C1 segment of cervical spinal cord (tissue), 14 donors: ENCODE results near the gene UBR4.

Experiments
- DNase-seq, 14 donors: peaks; one replicate each; lab custom pipeline; 2025; lab: John Stamatoyannopoulos, UW

UBR4 gene

DNA sequence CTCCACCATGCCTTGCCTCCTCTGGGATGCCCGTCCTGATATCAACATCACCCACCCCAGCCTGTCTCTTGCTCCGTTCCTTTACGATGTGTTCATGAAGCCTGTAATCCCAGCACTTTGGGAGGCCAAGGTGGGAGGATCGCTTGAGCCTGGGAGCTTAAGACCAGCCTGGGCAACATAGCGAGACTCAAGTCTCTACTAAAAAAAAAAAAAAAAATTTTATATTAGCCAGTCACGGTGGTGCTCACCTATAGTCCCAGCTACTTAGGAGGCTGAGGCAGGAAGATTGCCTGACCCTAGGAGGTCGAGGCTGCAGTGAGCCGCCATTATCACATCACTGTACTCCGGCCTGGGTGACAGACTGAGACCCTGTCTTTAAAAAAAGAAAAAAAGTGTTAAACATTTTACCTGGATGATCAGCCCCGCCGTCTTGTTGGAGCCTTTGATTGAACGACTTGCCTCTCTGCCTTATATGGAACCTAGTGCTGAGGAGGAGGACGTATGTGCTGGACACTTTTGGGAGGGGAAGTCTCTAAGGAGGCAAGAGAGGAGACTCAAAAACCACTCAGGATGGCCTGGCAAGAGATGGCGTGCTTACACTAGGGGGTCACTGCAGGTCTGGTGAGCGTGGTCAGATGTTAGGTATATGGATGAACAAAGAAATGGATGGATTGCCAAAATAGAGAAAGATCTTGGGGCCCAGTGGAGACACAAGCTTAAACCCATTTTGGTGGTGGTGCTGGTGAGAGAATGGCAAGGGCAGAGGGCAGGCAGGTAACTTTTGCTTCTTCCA is 173.1 kb downstream of the UBR4 start:
- DNase-seq, result no peak

DNA sequence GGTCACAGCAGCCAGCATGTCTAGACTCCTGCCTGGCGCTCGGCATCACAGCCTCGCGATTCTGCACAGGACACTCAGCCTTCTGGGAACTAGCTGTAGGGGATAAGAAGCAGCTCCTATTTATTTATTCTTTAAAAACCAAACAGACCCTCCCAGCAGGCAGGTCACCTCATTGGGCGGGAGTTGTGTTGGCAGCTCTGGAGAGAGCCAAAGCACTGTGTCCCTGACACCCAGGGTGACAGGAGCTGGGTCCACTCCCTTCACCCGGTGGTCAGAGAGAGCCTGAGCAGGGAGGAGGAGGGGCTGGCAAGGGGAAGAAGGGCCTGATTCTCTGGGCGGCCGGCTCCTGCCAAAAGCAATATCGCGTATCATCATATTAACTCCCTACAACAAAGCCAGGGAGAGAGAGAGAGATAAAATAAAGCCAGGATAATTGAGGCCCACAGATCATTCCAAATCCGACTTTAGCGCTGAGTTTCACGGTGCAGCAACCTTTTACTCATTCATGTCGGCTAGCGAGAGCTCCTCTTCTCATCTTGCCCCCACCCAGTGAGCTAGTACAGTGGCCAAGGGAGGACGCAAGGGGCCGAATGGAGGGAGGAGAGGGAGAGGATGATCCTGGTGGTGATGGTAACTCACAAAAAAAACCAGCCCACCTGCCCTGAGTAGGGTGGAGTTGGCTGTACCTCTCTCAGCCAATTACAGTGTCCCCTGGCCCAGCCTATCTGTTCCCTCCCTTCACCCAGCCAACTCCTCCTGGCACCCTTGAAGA is 173.8 kb downstream of the UBR4 start:
- peak in 1 of 14 donors; percentile 33 for DNase-seq

DNA sequence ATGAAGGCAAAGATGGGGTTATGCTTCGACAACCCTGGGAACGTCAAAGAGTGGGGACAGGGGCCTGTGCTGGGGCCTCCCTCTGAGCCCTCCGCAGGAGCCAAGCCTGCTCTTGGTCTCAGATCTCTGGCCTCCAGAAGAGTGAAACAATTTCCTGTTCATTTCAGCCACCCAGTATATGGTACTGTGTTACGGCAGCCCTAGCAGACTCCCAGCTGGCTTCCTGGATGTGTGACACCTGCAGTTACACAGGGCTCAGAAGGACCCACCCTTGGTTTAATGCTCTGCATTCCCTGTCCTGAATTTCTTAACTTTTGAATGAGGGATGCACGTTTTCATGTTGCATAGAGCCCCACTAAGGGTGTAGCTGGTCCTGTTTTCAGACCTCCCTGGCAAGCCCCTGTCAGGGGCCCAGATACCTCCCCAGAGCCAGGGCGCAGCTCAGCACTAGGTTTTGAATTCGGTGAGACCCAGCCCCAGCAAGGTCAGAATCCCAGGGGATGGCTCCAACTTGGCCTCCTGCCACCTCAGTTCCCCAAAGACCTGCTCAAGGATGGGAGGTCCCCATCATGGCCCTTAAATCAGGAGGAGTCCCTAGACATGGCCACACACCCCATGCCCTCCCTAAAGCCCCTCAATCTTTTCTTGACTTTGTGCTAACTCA is 174.6 kb downstream of the UBR4 start:
- DNase-seq, result no peak

DNA sequence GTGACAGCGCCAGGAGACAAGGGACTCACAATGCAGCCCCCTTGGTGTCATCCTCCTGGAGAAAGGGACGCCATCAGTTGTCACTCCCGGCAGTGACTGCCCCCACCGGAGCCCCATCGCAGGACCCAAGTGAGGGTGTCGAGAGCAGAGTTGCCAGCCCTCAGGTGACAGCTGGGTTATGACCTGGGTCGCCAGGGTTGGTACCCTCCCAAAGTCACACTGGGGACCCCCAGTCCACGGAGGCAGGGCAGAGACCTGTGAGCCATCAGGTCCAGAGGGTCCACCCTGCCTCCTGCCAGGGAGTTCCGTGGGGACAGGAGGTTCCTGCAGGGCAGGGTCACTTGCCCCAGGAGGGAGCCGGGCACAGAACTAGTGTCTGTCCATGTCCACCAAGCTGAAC is 175.3 kb downstream of the UBR4 start:
- DNase-seq, result no peak

DNA sequence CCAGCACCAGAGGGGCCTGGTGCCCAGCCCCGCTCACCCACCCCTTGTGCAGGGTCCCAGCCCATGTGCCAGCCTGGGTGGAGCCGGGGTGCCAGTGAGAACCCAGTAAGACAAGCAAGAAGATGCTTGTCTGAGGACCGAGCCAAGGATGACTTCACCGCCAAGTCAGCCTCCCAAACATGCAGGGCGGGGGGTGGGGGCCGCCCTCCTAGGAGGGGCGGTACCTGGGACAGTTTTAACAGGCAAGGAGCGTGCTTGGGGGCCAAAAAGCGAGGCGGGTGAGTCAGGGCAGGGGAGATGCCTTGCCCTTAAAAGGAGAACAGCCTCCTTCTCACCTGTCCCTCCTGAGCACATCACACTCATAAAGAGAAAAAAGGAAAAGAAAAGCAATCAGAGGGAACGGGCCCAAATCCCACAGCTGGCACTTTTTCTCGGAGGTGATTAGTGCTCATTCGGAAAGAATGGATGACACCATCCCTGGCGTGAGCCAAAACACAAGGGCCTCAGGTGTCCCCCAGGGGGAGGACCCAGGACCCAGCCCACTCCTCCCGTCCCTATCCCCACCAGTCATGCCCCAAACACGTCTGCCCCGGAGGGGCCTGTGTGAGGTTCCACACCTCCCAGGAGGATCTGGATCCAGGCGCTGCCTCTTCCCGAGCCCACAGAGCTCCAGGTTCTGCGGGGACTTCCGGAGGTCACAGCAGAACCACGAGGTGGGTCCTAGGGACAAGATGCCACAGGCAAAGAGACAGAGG is 176.0 kb downstream of the UBR4 start:
- no peak for DNase-seq

DNA sequence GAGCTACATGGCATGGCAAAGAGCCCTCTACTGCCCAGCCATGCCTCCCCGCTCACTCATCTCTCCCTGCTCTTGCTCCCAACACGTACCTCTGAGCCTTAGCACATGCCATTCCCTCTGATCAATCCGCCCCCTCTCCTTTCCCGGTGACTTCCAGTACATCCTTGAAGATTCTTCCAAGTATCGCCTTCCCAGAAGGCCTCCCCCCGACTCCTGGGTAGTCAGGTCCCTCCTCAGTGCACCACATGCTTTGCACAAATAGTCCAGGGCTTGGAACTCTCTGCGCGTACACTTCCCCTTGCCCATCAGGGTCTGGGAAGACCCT is 176.6 kb downstream of the UBR4 start:
- DNase-seq, result no peak

DNA sequence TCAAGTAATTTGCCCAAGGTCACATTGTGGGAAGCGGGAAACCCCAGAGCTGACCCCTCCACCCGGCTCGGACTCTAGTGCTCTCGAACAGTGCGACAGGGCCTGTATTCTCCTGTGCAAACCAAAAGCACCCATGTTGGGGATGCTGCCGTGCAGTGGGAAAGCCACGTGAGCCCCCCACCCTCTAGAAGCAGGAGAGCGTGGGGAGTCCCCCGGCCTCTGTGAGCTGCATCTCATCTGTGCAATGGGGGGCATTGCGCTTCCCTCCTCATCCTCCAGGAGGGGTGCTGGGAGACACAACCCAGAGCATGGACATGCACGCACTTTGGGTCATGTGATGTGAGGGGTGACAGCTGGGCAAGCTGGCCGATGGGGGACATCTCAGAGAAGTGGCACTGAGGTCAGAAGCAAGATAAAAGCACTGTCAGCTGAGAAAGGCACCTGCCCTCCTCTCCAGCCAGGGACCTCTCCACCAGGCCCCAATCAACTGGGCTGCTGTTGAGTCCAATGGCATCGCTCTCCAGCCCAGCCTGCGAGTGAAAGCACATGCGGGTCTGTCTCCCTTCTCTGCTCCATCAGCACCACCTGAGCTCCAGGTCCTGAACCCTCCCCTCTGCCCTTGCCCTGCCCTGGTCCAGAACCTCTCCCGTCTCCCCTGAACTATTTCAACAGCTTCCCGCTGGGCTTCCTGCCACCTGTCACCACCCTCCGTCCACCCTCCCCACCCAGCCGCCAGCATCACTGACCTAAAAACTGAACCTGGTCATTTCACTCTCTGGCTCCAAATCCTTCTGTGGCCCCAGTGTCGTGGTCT is 177.2 kb downstream of the UBR4 start:
- DNase-seq, result no peak

DNA sequence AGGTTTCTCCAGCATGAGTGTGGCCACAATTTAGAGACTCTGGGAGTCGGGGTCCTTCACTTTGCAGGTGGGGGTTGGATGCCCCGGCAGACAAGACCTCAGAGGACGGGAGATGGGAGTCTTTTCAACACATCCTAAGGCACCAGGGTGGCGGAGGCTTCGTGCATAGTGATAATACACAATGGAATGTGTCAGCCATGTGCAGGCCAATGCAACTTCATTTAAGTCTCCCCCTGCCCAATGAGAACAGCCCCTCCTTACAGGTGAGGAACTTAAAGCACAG is 177.7 kb downstream of the UBR4 start:
- no peak for DNase-seq

DNA sequence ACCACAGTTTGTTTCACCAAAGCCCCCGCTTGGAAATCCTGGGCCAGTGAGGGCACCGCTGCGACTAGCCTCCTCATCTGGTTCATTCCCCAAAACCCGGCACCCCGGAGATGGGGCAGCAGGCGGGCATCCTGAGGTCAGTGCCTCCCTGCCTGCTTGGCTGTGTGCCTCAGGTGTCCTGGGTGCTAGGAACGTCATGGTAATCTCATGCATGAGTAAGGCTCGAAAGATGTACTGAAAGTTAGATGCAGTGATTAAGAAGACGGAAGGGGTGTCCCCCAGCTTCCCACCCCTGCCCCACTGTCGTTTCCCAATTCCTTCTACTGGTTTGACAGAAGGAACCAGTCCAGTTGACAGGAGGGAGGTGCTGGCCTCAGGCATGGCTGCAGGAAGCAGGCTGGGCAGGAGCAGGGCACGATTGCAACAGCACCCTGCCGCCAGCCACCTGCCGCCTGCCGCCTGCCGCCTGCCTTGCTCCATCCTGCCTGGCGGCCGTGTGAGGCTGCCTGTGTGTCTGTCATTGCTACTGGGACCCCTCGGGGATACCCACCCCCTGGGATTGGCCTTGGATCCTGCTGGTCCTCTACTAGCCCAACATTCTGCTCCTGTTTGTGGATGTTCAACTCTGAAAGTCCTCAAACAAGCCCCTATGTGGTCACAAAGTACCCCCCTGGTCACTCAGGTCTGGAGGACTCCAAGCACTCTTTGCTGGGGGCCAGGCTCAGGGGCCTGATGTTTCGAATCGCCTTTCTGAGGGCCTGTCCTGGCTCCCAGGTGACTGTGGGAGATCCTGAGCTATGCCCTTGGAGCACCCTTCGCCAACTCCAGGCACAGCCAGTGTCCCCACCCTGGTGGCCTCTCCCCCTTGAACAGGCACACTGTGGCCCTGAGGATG is 180.6 kb downstream of the UBR4 start:
- peak in 2 of 14 donors; percentile 9 to 86 for DNase-seq

DNA sequence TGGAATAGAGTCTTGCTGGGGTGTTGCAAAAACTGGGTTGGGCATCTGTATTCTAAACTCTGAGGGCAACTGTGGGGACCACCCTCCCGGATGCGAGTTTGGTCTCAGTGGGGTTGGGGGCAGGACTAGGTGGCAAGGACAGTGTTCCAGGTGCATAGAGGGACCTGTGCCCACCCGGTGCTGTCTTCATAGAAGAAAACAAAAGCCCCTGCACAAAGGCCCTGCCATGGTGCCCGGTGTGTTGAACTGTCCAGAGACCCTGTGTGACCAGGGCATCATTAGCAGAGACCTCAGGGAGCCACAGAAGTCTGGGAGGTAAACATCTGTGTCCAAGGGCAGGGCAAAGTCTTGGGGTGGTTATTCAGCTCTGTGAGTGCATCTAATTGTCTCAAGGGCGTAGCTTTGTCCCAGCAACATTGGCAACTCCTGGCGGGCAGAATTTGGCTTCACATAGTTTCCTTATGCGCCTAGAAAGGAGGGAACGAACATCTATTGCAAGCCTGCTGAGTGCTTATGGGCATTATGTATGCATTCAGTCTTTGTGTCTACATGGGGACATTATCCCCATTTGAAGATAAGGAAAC is 181.4 kb downstream of the UBR4 start:
- DNase-seq, result no peak

DNA sequence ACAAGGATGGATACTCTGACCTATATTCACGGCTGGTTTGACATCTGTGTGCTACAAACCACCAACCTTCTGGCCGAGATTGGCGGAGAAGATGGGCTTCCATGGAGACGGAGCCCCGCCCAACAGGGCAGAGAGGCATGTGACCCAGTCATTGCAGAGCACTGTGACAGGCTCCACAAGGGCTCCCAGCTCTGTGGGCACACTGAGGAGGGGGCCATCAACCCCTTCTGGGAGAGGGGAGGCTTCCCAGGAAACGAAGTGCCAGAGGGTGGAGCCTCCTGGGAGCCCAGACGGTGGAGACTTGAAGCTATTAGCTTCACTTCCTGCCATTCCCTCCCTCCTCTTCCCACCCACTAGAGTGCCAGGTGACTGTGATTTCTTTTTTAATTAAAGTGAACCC is 182.0 kb downstream of the UBR4 start:
- DNase-seq, result peak in 3 of 14 donors; percentile 8 to 81 (median 26)
